Thyroid gland (tissue), 4 donors: ENCODE data around the gene TNFAIP1. TPM values are rescaled to one million over a fixed set of nuclear protein-coding genes. Genes with fewer than 3 reads are reported as not detected.

ENCODE experiments used
- DNase-seq, 2 donors: peaks; one replicate each; pipeline ENCODE4 v3.0.0-alpha.2; 2019
- H3K27ac ChIP-seq, 3 donors: fragments of 200-600 bp; sonication (generic); 1 replicate in 2 of 3; 2 replicates in 1 of 3; pipeline ENCODE4 v1.5.1; 2016 to 2019; ENCODE audit warnings: mild to moderate bottlenecking in 1 of 3, moderate library complexity in 1 of 3
- H3K27me3 ChIP-seq: fragments of 200-600 bp; sonication (generic); one replicate; pipeline ENCODE4 v1.5.1; 2019
- H3K36me3 ChIP-seq, 2 donors: fragments of 200-600 bp; sonication (generic); one replicate each; pipeline ENCODE4 v1.5.1; 2016 to 2019
- H3K4me1 ChIP-seq, 2 donors: fragments of 200-600 bp; sonication (generic); one replicate each; pipeline ENCODE4 v1.5.1; 2017 to 2019
- H3K4me3 ChIP-seq, 3 donors: fragments of 200-600 bp; sonication (generic); replicated peaks in 1 of 3; 1 replicate in 2 of 3; 2 replicates in 1 of 3; pipeline ENCODE4 v1.5.1; 2016; ENCODE audit warnings: mild to moderate bottlenecking in 1 of 3
- H3K9me3 ChIP-seq: fragments of 200-600 bp; sonication (generic); one replicate; pipeline ENCODE4 v1.5.1; 2017
- POLR2A ChIP-seq, 2 donors: fragments of 450-650 bp; IDR thresholded peaks; one replicate each; pipeline ENCODE4 v1.6.1; 2017; ENCODE audit warnings: antibody characterized with exemption in 2 of 2, mild to moderate bottlenecking in 2 of 2, moderate library complexity in 1 of 2
- WGBS, 2 donors: methylation state at CpG; one replicate each; pipeline ENCODE4 v1.1.5; 2017; 5-methylcytosine and 5-hydroxymethylcytosine counted together
- intact Hi-C: fragments of 100-400 bp; cut with DNase I; formaldehyde crosslinking; loops from one replicate; pipeline ENCODE4 v1.15.1; 2023
- total RNA-seq, 4 donors: library from RNA; depleted of rRNA; stranded (reverse); fragments of >200 nt; gene quantifications; one replicate each; pipeline ENCODE4 v1.2.3, GENCODE V29; 2016
- TF ChIP-seq, protein P1 (sequence below), 6 experiments: fragments of 200-600 bp in 3 of 6; fragments of 450-650 bp in 3 of 6; sonication (generic) in 3 of 6; IDR thresholded peaks; one replicate each; pipeline ENCODE4 v1.5.1; 2016 to 2019; ENCODE audit warnings: antibody characterized with exemption in 6 of 6, mild to moderate bottlenecking in 2 of 6, inconsistent platforms in 1 of 6, moderate library complexity in 1 of 6

TNFAIP1 gene
- total RNA-seq, 4 donors from 2014 or later, result 28.4 to 36.9 (median 35.8) TPM

- intact Hi-C loops, result no loop called here
- H3K36me3 ChIP-seq, result peaks cover 10 to 18% of the 10 kb centered on the region in 2 donors
- 78 to 79% methylated on average over 8 of the region's 8 CpGs for WGBS, 2 donors
These were observed 49.8 kb downstream of the TNFAIP1 start for GRCh38 chr17:28385406-28385805.

DNA sequence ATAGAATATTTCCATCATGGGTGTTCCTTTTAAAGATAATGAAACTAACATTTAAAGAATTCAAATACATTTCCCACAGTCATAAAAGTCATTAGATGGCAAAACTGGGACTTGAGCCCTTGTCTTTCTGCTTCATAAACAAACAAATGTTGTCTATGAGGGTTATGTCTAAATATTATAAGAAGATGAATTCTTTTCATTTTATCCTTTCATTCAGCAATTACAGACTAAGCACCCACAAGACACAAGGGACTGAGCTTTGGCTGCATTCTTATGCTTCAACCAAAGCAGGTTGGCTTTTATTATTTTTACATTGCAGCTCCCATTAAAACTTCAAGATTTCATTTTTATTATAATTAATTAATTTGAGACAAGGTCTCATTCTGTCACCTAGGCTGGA lies 50.8 kb downstream of the TNFAIP1 start:
- intact Hi-C loops, result no loop called here
- Histone ChIP-seq H3K9me3 (no peaks in the 10 kb centered on the region), H3K4me1 (peaks cover 13 to 17% of the 10 kb centered on the region in 2 donors), H3K4me3 (no peak overlapping the region), H3K27ac (no peak overlapping the region), H3K27me3 (no peaks in the 10 kb centered on the region), H3K36me3 (peaks cover 16 to 23% of the 10 kb centered on the region in 2 donors)
- DNase-seq, result no peak
- no peak for TF ChIP-seq POLR2A (IDR thresholded peaks at IDR 0.05)
- TF ChIP-seq, protein P1, sequence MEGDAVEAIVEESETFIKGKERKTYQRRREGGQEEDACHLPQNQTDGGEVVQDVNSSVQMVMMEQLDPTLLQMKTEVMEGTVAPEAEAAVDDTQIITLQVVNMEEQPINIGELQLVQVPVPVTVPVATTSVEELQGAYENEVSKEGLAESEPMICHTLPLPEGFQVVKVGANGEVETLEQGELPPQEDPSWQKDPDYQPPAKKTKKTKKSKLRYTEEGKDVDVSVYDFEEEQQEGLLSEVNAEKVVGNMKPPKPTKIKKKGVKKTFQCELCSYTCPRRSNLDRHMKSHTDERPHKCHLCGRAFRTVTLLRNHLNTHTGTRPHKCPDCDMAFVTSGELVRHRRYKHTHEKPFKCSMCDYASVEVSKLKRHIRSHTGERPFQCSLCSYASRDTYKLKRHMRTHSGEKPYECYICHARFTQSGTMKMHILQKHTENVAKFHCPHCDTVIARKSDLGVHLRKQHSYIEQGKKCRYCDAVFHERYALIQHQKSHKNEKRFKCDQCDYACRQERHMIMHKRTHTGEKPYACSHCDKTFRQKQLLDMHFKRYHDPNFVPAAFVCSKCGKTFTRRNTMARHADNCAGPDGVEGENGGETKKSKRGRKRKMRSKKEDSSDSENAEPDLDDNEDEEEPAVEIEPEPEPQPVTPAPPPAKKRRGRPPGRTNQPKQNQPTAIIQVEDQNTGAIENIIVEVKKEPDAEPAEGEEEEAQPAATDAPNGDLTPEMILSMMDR (IDR thresholded peaks at IDR 0.05), result no peak

More at GRCh38 chr17:28385406-28385805, 49.8 kb downstream of the TNFAIP1 start:
- Histone ChIP-seq H3K27me3 (no peaks in the 10 kb centered on the region), H3K4me3 (peak overlapping the region in 2 of 3 donors; percentile 53 to 66), H3K9me3 (no peaks in the 10 kb centered on the region), H3K27ac (no peak overlapping the region), H3K4me1 (peaks cover 18 to 22% of the 10 kb centered on the region in 2 donors)
- no peak for TF ChIP-seq POLR2A (IDR thresholded peaks at IDR 0.05)
- TF ChIP-seq, protein P1 (IDR thresholded peaks at IDR 0.05), result no peak
- DNase-seq, result peak; percentile 30 to 35

GRCh38 chr17:28388106-28388505 lies 52.5 kb downstream of the TNFAIP1 start:
- Histone ChIP-seq H3K27me3 (no peaks in the 10 kb centered on the region), H3K9me3 (no peaks in the 10 kb centered on the region), H3K27ac (no peak overlapping the region), H3K4me3 (no peak overlapping the region), H3K36me3 (peaks cover 20 to 23% of the 10 kb centered on the region in 2 donors), H3K4me1 (peaks cover 9 to 14% of the 10 kb centered on the region in 2 donors)
- no peak for DNase-seq
- 97% methylated on average over 4 to 11 of the region's 11 CpGs for WGBS, 2 donors
- intact Hi-C loops, result no loop called here
- TF ChIP-seq, protein P1 (IDR thresholded peaks at IDR 0.05), result no peak
- no peak for TF ChIP-seq POLR2A (IDR thresholded peaks at IDR 0.05)

DNA sequence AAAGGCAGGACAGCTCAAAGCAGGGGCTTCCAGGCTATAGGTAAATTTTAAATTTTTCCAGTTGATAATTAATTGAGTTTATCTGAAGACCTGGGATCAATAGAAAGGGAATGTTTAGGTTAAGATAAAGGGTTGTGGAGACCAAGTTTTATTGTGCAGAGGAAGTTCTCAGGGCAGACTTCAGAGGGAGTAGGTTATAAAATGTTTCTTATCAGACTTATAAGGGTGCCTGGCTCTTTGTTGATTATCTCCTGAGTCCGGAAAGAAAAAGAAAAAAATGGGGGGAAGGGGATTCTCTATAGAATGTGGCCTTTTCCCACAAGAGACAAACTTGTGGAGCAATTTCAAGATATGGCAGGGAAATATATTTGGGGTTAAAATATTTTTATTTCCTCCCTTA lies 54.6 kb downstream of the TNFAIP1 start:
- WGBS, 2 donors, result 92 to 93% methylated on average over 1 of the region's 1 CpG
- H3K9me3 ChIP-seq, result no peaks in the 10 kb centered on the region
- peaks cover 20 to 23% of the 10 kb centered on the region in 2 donors for H3K36me3 ChIP-seq

GRCh38 chr17:28390563-28390962 lies 55.0 kb downstream of the TNFAIP1 start:
- TF ChIP-seq, protein P1 (IDR thresholded peaks at IDR 0.05), result no peak
- no peak for TF ChIP-seq POLR2A (IDR thresholded peaks at IDR 0.05)
- no peaks in the 10 kb centered on the region for H3K27me3 ChIP-seq
- intact Hi-C loops, result no loop called here
- H3K4me3 ChIP-seq, result no peak overlapping the region
- peaks cover 20 to 23% of the 10 kb centered on the region in 2 donors for H3K36me3 ChIP-seq
- no peaks in the 10 kb centered on the region for H3K9me3 ChIP-seq
- peaks cover 0 to 3% of the 10 kb centered on the region in 2 donors for H3K4me1 ChIP-seq
- H3K27ac ChIP-seq, result no peak overlapping the region
- no peak for DNase-seq
- WGBS, 2 donors, result 92 to 94% methylated on average over 2 of the region's 2 CpGs

More for the DNA sequence above, 54.6 kb downstream of the TNFAIP1 start:
- TF ChIP-seq POLR2A (IDR thresholded peaks at IDR 0.05), result no peak
- TF ChIP-seq, protein P1 (IDR thresholded peaks at IDR 0.05), result no peak
- Histone ChIP-seq H3K4me1 (peaks cover 4 to 7% of the 10 kb centered on the region in 2 donors), H3K27ac (no peak overlapping the region), H3K27me3 (no peaks in the 10 kb centered on the region), H3K4me3 (no peak overlapping the region)
- intact Hi-C loops, result no loop called here
- DNase-seq, result no peak
